ENCODE results near the gene EPM2AIP1. TPM values are rescaled to one million over a fixed set of nuclear protein-coding genes. Genes with fewer than 3 reads are reported as not detected.

Gene EPM2AIP1
- total and polyA plus RNA-seq, 2 of the 8 experiments (the other 6 are each of a cell fraction or from before 2014, with no cell fraction given): 6.6 to 9.0 TPM

GRCh38 chr3:36954452-36955134, 38.3 kb downstream of the EPM2AIP1 start (continued):
- TF ChIP-seq CHD7 (IDR thresholded peaks at IDR 0.05; ENCODE audit: insufficient replicate concordance, low read length) (no peak), CTBP2 (IDR thresholded peaks at IDR 0.05; ENCODE audit: borderline replicate concordance, insufficient read depth, insufficient read length, low read length) (no peak), EGR1 (IDR thresholded peaks at IDR 0.05; ENCODE audit: borderline replicate concordance, low read depth, low read length) (no peak), GABPA (IDR thresholded peaks at IDR 0.05; ENCODE audit: borderline replicate concordance, insufficient read depth, low read length) (no peak), TBP (IDR thresholded peaks at IDR 0.05; ENCODE audit: low read depth, low read length) (no peak), SIX5 (IDR thresholded peaks at IDR 0.05; ENCODE audit: low read depth, low read length) (no peak)
- TF ChIP-seq, protein P1, sequence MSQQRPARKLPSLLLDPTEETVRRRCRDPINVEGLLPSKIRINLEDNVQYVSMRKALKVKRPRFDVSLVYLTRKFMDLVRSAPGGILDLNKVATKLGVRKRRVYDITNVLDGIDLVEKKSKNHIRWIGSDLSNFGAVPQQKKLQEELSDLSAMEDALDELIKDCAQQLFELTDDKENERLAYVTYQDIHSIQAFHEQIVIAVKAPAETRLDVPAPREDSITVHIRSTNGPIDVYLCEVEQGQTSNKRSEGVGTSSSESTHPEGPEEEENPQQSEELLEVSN (IDR thresholded peaks at IDR 0.05): no peak
- TF ChIP-seq, protein P2, sequence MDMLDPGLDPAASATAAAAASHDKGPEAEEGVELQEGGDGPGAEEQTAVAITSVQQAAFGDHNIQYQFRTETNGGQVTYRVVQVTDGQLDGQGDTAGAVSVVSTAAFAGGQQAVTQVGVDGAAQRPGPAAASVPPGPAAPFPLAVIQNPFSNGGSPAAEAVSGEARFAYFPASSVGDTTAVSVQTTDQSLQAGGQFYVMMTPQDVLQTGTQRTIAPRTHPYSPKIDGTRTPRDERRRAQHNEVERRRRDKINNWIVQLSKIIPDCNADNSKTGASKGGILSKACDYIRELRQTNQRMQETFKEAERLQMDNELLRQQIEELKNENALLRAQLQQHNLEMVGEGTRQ (IDR thresholded peaks at IDR 0.05; ENCODE audit: low read length): no peak
